ENCODE measurements around the gene ARL2BP. TPM values are rescaled to one million over a fixed set of nuclear protein-coding genes. Genes with fewer than 3 reads are reported as not detected.
A peak's percentile ranks its signal among the peaks of the same experiment; 100 is the strongest.

ARL2BP gene
- total and polyA plus RNA-seq, 2 of the 4 experiments (the other 2 are of a cell fraction) = 46.9 to 73.7 TPM

GRCh38 chr16:57283959-57284208, 38.8 kb downstream of the ARL2BP start:
- in situ Hi-C loops (cut with MboI; ENCODE audit: low sequenced_read_pairs) (no loop called here), intact Hi-C loops (cut with micrococcal nuclease) (no loop called here), dilution Hi-C loops (cut with HindIII; ENCODE audit: low sequenced_read_pairs, unreplicated experiment) (no loop called here)
- Histone ChIP-seq H3K36me3 (ENCODE audit: control insufficient read depth, insufficient read depth, low read length) (no peaks in the 10 kb centered on the region), H2BK15ac (ENCODE audit: low read depth, low read length) (no peak overlapping the region), H2AK5ac (ENCODE audit: low read depth, low read length) (no peak overlapping the region), H3K9me3 (ENCODE audit: control insufficient read depth, insufficient read depth, low read length) (no peaks in the 10 kb centered on the region), H3K9me1 (ENCODE audit: insufficient read depth, low read length) (no peaks in the 10 kb centered on the region), H3K4me3 (ENCODE audit: insufficient read depth, low read depth, low read length) (no peak overlapping the region), H3K4ac (ENCODE audit: low read depth, low read length) (no peak overlapping the region), H3K79me1 (ENCODE audit: low read depth in 1 of 2, low read length in 2 of 2) (no peaks in the 10 kb centered on the region), H3K56ac (ENCODE audit: extremely low read depth, insufficient read depth, low read length) (no peak overlapping the region), H3K14ac (replicated peaks; ENCODE audit: low read depth, low read length) (no peak overlapping the region), H3K4me1 (ENCODE audit: control insufficient read depth, insufficient read depth, low read length) (no peaks in the 10 kb centered on the region), H3K27ac (ENCODE audit: insufficient read depth, low read length) (no peak overlapping the region), H4K8ac (ENCODE audit: low read depth in 2 of 2, low read length in 2 of 2) (no peak overlapping the region), H2BK120ac (ENCODE audit: low read depth, low read length) (no peak overlapping the region), H3K4me2 (ENCODE audit: low read depth, low read length) (peak overlapping the region; percentile 30; the same call in 1 of the 2 replicates), H3K9ac (ENCODE audit: low read depth, low read length) (no peak overlapping the region), H2BK20ac (ENCODE audit: low read depth, low read length) (no peak overlapping the region), H3K23ac (ENCODE audit: low read depth, low read length) (no peak overlapping the region), H2AK9ac (replicated peaks; ENCODE audit: low read depth, low read length, poor library complexity) (no peak overlapping the region), H2AFZ (replicated peaks; ENCODE audit: low read length, poor library complexity) (peak overlapping the region; percentile 78), H2BK5ac (ENCODE audit: low read depth, low read length, poor library complexity, severe bottlenecking) (no peak overlapping the region), H4K5ac (ENCODE audit: low read depth, low read length) (no peak overlapping the region), H3K18ac (ENCODE audit: low read depth, low read length) (no peak overlapping the region), H4K91ac (ENCODE audit: insufficient read depth, low read depth, low read length) (no peak overlapping the region), H4K20me1 (ENCODE audit: insufficient read depth, low read length) (peaks cover 3% of the 10 kb centered on the region; the same call in 1 of the 2 replicates), H3K27me3 (ENCODE audit: control insufficient read depth, insufficient read depth, low read length) (peaks cover 57% of the 10 kb centered on the region)
- 19% methylated on average over 4 of the region's 14 CpGs; no CpG with 5 or more reads in 1 of the 2 experiments for WGBS, 2 experiments (ENCODE audit: extremely low coverage in 2 of 2, insufficient read length in 1 of 2)
- ATAC-seq (ENCODE audit: low read depth) = no peak
- CTCF ChIA-PET = interaction anchor here (0.5 kb wide), 1 partner anchor 17 kb away, joined by 3 read pairs; no protein-coding TSS in a partner anchor
- POLR2A ChIA-PET (ENCODE audit: unreplicated experiment) = no interaction called here
- TF ChIP-seq FOS (IDR thresholded peaks at IDR 0.05; ENCODE audit: low read depth, low read length) (no peak), CHD1 (IDR thresholded peaks at IDR 0.05; ENCODE audit: low read depth, low read length) (no peak), NFE2L2 (IDR thresholded peaks at IDR 0.05; ENCODE audit: low read depth, low read length) (no peak), RFX5 (IDR thresholded peaks at IDR 0.05; ENCODE audit: low read depth, low read length) (no peak), MXI1 (IDR thresholded peaks at IDR 0.05; ENCODE audit: borderline replicate concordance, low read depth, low read length) (no peak), RCOR1 (IDR thresholded peaks at IDR 0.05; ENCODE audit: insufficient replicate concordance, low read length) (no peak)
- TF ChIP-seq, protein P1, sequence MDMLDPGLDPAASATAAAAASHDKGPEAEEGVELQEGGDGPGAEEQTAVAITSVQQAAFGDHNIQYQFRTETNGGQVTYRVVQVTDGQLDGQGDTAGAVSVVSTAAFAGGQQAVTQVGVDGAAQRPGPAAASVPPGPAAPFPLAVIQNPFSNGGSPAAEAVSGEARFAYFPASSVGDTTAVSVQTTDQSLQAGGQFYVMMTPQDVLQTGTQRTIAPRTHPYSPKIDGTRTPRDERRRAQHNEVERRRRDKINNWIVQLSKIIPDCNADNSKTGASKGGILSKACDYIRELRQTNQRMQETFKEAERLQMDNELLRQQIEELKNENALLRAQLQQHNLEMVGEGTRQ (IDR thresholded peaks at IDR 0.05; ENCODE audit: low read depth, low read length) = no peak
- DNase-seq = no peak
- no TSS peak for BruUV-seq (replicated peaks)
